Esophagus muscularis mucosa (tissue), 3 donors: ENCODE data around the gene TNFRSF25.

Experiments
- EP300 ChIP-seq: sonication (generic); formaldehyde crosslinking; IDR thresholded peaks from one replicate; pipeline ENCODE4 v1.6.1; 2017; ENCODE audit warnings: antibody characterized with exemption
- TF ChIP-seq, protein P1 (sequence below), 3 experiments: fragments of 200-600 bp in 2 of 3; fragments of 450-650 bp in 1 of 3; sonication (generic) in 2 of 3; IDR thresholded peaks; one replicate each; pipeline ENCODE4 v1.5.1; 2017 to 2019; ENCODE audit warnings: antibody characterized with exemption in 3 of 3, mild to moderate bottlenecking in 2 of 3, moderate library complexity in 1 of 3

DNA sequence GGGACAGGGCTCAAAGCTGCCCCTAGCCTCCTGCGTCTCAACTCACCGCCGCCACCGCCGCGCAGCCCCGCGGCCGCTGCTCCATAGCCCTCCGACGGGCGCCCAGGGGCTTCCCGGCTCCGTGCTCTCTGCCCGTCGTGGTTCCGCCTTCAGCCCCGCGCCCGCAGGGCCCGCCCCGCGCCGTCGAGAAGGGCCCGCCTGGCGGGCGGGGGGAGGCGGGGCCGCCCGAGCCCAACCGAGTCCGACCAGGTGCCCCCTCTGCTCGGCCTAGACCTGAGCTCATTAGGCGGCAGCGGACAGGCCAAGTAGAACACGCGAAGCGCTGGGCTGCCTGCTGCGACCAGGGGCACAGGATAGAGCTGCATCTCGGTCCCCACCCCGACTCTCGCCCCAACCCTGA, at the start of gene TNFRSF25:
- TF ChIP-seq, protein P1, sequence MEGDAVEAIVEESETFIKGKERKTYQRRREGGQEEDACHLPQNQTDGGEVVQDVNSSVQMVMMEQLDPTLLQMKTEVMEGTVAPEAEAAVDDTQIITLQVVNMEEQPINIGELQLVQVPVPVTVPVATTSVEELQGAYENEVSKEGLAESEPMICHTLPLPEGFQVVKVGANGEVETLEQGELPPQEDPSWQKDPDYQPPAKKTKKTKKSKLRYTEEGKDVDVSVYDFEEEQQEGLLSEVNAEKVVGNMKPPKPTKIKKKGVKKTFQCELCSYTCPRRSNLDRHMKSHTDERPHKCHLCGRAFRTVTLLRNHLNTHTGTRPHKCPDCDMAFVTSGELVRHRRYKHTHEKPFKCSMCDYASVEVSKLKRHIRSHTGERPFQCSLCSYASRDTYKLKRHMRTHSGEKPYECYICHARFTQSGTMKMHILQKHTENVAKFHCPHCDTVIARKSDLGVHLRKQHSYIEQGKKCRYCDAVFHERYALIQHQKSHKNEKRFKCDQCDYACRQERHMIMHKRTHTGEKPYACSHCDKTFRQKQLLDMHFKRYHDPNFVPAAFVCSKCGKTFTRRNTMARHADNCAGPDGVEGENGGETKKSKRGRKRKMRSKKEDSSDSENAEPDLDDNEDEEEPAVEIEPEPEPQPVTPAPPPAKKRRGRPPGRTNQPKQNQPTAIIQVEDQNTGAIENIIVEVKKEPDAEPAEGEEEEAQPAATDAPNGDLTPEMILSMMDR (IDR thresholded peaks at IDR 0.05), result no peak
- no peak for TF ChIP-seq EP300
